HepG2 (cell line): ENCODE results near the gene SWI5. TPM values are rescaled to one million over a fixed set of nuclear protein-coding genes. Genes with fewer than 3 reads are reported as not detected.

ENCODE experiments used
- ASH2L ChIP-seq: fragments of 300-600, 200-600 bp; sonication (generic); IDR thresholded peaks from 2 replicates; pipeline ENCODE4 v1.7.0; 2017; ENCODE audit warnings: low read depth, mild to moderate bottlenecking, moderate library complexity, mixed read lengths, low read length; ENCODE audit not compliant: insufficient read length
- HDAC2 ChIP-seq: sonication (generic); formaldehyde crosslinking; IDR thresholded peaks from 2 replicates; pipeline ENCODE4 v1.4.0; 2020; ENCODE audit warnings: missing genetic modification reagents
- HNF4A ChIP-seq: sonication (generic); formaldehyde crosslinking; IDR thresholded peaks from 2 replicates; pipeline ENCODE4 v1.4.0; 2020; ENCODE audit warnings: missing genetic modification reagents
- MAZ ChIP-seq, 2 experiments: sonication (generic) in 1 of 2; formaldehyde crosslinking in 1 of 2; IDR thresholded peaks; 2 replicates each; pipeline versions ENCODE4 v1.5.0 to v1.6.1; 2012 to 2020; ENCODE audit warnings: low read depth in 2 of 2, mild to moderate bottlenecking in 2 of 2, borderline replicate concordance in 1 of 2, improper control_type of control experiment in 1 of 2, low read length in 1 of 2, missing genetic modification reagents in 1 of 2, moderate library complexity in 1 of 2
- ONECUT2 ChIP-seq: sonication (generic); formaldehyde crosslinking; IDR thresholded peaks from 2 replicates; pipeline ENCODE4 v1.4.0; 2020; ENCODE audit warnings: missing genetic modification reagents
- RXRA ChIP-seq: sonication (generic); formaldehyde crosslinking; IDR thresholded peaks from 2 replicates; pipeline ENCODE4 v1.5.1; 2020; ENCODE audit warnings: missing genetic modification reagents
- SAP130 ChIP-seq: IDR thresholded peaks from 2 replicates; pipeline ENCODE4 v1.6.1; 2016; ENCODE audit warnings: low read depth
- SMAD3 ChIP-seq: sonication (generic); formaldehyde crosslinking; IDR thresholded peaks from 2 replicates; pipeline ENCODE4 v1.4.0; 2020; ENCODE audit warnings: missing genetic modification reagents
- SP5 ChIP-seq: IDR thresholded peaks from 2 replicates; pipeline ENCODE4 v1.6.1; 2016; ENCODE audit warnings: low read depth, borderline replicate concordance
- TBX3 ChIP-seq: fragments of 450-650 bp; IDR thresholded peaks from 2 replicates; pipeline ENCODE4 v1.6.1; 2017; ENCODE audit warnings: antibody characterized with exemption, mild to moderate bottlenecking, inconsistent platforms, borderline replicate concordance
- THAP11 ChIP-seq: IDR thresholded peaks from 2 replicates; pipeline ENCODE4 v1.6.1; 2016; ENCODE audit warnings: missing biosample characterization, missing genetic modification reagents
- YY1 ChIP-seq: IDR thresholded peaks from 2 replicates; pipeline ENCODE4 v1.6.1; 2011; ENCODE audit warnings: low read length, low read depth, moderate library complexity, mild to moderate bottlenecking; ENCODE audit not compliant: insufficient read depth, insufficient replicate concordance
- ZFX ChIP-seq: sonication (generic); formaldehyde crosslinking; IDR thresholded peaks from 2 replicates; pipeline ENCODE4 v1.4.0; 2020; ENCODE audit warnings: mild to moderate bottlenecking, low read depth, missing genetic modification reagents, moderate library complexity
- ZFY ChIP-seq: sonication (generic); formaldehyde crosslinking; IDR thresholded peaks from 2 replicates; pipeline ENCODE4 v1.4.0; 2020; ENCODE audit warnings: missing genetic modification reagents
- ZKSCAN1 ChIP-seq: fragments of 150-350 bp; IDR thresholded peaks from 2 replicates; pipeline ENCODE4 v1.6.1; 2014; ENCODE audit warnings: low read length
- ZNF101 ChIP-seq: sonication (generic); formaldehyde crosslinking; IDR thresholded peaks from 2 replicates; pipeline ENCODE4 v1.4.0; 2020; ENCODE audit warnings: mild to moderate bottlenecking, low read depth, missing genetic modification reagents, borderline replicate concordance
- ZNF33B ChIP-seq: sonication (generic); formaldehyde crosslinking; IDR thresholded peaks from 2 replicates; pipeline ENCODE4 v1.5.1; 2020; ENCODE audit warnings: mild to moderate bottlenecking, missing genetic modification reagents
- ZNF382 ChIP-seq: sonication (generic); formaldehyde crosslinking; IDR thresholded peaks from 2 replicates; pipeline ENCODE4 v1.5.0; 2020; ENCODE audit warnings: missing genetic modification reagents, mild to moderate bottlenecking, borderline replicate concordance
- ZNF546 ChIP-seq: sonication (generic); formaldehyde crosslinking; conservative IDR thresholded peaks from 2 replicates; pipeline ENCODE4 v1.8.1; 2023; ENCODE audit warnings: mild to moderate bottlenecking, missing genetic modification reagents
- polyA plus RNA-seq, 8 experiments: library from polyadenylated mRNA; depleted of rRNA in 3 of 8; stranded (reverse) in 7 of 8; unstranded in 1 of 8; fragments of >200 nt; fragmentation: Illumina TruSeq in 4 of 8; extraction: Trizol in 4 of 8; gene quantifications; 2 replicates each; pipeline versions ENCODE4 v1.2.1 to v1.2.3, GENCODE V29; 2011 to 2016; ENCODE audit warnings: low read depth in 4 of 8, missing spikeins in 1 of 8, mixed read lengths in 1 of 8; ENCODE audit not compliant: insufficient read depth in 1 of 8
- total RNA-seq, 5 experiments: library from RNA; depleted of rRNA; stranded (reverse); fragments of >200 nt; fragmentation: Illumina TruSeq; extraction: Trizol; gene quantifications; 2 replicates each; pipeline ENCODE4 v1.2.3, GENCODE V29; 2016; ENCODE audit warnings: low read depth in 1 of 5
- TF ChIP-seq, protein P1 (sequence below): sonication (generic); formaldehyde crosslinking; IDR thresholded peaks from 2 replicates; pipeline ENCODE4 v1.4.0; 2020; ENCODE audit warnings: missing genetic modification reagents
- TF ChIP-seq, protein P2 (sequence below): sonication (generic); formaldehyde crosslinking; IDR thresholded peaks from 2 replicates; pipeline ENCODE4 v1.9.0; 2022; ENCODE audit warnings: low read depth, missing genetic modification reagents

SWI5 gene
- total and polyA plus RNA-seq, 2 of the 13 experiments (the other 11 are each of a cell fraction or from before 2014, with no cell fraction given): 39.2 to 41.0 TPM

DNA sequence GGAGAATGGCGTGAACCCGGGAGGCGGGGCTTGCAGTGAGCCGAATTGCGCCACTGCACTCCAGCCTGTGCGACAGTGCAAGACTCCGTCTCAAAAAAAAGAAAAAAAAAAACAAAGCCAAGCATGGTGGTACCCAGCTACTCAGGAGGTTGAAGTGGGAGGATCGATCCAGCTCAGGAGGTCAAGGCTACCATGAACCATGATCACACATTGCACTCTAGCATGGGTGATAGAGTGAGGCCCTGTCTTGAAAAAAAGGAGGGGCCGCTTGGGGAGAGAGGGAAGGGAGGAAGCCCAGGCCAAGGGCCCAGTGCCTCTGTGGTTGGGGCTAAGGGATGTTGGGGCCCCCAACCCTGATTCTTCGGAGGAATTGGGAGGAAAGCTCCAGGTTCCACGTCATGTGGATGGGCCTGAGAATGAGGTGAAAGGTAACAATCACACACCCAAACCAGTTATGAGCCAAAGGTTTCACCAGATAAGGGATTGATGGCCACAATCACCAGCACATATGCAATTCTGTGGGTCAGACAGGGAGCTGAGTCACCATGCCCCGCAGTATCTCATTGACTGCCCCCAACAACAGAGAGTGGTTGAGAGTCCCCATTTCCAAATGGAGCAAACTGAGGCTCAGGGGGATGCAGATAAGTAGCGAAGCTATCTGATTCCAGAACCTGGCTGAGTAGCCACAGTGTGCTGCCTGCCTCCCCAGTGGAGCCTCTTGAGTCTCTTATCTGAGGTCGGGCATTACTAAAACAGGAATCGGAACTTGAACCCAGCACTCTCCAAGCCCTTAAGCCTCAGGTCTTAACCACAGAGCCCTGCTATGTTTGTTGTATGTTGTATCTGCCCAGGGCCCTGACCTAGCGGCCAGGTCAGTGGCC, 20.5 kb downstream of the SWI5 start (continued):
- 0 out of 2 replicates have a peak, but pooled peaks have one; percentile 8 for TF ChIP-seq TBX3
- peak; percentile 37; the same call in 1 of the 2 replicates for TF ChIP-seq ZNF33B
- TF ChIP-seq SP5 (CRISPR knock-in tag): peak; percentile 32; the same call in 1 of the 2 replicates
- TF ChIP-seq ZNF101: no peak
- TF ChIP-seq YY1: no peak
- TF ChIP-seq, protein P1, sequence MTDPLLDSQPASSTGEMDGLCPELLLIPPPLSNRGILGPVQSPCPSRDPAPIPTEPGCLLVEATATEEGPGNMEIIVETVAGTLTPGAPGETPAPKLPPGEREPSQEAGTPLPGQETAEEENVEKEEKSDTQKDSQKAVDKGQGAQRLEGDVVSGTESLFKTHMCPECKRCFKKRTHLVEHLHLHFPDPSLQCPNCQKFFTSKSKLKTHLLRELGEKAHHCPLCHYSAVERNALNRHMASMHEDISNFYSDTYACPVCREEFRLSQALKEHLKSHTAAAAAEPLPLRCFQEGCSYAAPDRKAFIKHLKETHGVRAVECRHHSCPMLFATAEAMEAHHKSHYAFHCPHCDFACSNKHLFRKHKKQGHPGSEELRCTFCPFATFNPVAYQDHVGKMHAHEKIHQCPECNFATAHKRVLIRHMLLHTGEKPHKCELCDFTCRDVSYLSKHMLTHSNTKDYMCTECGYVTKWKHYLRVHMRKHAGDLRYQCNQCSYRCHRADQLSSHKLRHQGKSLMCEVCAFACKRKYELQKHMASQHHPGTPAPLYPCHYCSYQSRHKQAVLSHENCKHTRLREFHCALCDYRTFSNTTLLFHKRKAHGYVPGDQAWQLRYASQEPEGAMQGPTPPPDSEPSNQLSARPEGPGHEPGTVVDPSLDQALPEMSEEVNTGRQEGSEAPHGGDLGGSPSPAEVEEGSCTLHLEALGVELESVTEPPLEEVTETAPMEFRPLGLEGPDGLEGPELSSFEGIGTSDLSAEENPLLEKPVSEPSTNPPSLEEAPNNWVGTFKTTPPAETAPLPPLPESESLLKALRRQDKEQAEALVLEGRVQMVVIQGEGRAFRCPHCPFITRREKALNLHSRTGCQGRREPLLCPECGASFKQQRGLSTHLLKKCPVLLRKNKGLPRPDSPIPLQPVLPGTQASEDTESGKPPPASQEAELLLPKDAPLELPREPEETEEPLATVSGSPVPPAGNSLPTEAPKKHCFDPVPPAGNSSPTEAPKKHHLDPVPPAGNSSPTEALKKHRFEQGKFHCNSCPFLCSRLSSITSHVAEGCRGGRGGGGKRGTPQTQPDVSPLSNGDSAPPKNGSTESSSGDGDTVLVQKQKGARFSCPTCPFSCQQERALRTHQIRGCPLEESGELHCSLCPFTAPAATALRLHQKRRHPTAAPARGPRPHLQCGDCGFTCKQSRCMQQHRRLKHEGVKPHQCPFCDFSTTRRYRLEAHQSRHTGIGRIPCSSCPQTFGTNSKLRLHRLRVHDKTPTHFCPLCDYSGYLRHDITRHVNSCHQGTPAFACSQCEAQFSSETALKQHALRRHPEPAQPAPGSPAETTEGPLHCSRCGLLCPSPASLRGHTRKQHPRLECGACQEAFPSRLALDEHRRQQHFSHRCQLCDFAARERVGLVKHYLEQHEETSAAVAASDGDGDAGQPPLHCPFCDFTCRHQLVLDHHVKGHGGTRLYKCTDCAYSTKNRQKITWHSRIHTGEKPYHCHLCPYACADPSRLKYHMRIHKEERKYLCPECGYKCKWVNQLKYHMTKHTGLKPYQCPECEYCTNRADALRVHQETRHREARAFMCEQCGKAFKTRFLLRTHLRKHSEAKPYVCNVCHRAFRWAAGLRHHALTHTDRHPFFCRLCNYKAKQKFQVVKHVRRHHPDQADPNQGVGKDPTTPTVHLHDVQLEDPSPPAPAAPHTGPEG (CRISPR knock-in tag): peak; percentile 20; the same call in 1 of the 2 replicates
- TF ChIP-seq ZNF382 (CRISPR knock-in tag): no peak
- 0 out of 2 replicates have a peak, but pooled peaks have one; percentile 10 for TF ChIP-seq SMAD3 (CRISPR knock-in tag)
- TF ChIP-seq RXRA (CRISPR knock-in tag): peak; percentile 59; the same call in 1 of the 2 replicates
- peak; percentile 83 for TF ChIP-seq ONECUT2 (CRISPR knock-in tag)
- TF ChIP-seq ZFX (CRISPR knock-in tag): 0 out of 2 replicates have a peak, but pooled peaks have one; percentile 4
- TF ChIP-seq SAP130 (CRISPR knock-in tag): peak; percentile 27
- TF ChIP-seq THAP11 (CRISPR knock-in tag): peak; percentile 62; the same call in 1 of the 2 replicates
- peak; percentile 57; the same call in 1 of the 2 replicates for TF ChIP-seq HDAC2 (CRISPR knock-in tag)
- TF ChIP-seq ZKSCAN1: no peak
- TF ChIP-seq, protein P2, sequence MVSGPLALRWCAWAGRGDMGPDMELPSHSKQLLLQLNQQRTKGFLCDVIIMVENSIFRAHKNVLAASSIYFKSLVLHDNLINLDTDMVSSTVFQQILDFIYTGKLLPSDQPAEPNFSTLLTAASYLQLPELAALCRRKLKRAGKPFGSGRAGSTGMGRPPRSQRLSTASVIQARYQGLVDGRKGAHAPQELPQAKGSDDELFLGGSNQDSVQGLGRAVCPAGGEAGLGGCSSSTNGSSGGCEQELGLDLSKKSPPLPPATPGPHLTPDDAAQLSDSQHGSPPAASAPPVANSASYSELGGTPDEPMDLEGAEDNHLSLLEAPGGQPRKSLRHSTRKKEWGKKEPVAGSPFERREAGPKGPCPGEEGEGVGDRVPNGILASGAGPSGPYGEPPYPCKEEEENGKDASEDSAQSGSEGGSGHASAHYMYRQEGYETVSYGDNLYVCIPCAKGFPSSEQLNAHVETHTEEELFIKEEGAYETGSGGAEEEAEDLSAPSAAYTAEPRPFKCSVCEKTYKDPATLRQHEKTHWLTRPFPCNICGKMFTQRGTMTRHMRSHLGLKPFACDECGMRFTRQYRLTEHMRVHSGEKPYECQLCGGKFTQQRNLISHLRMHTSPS (CRISPR knock-in tag): no peak
- TF ChIP-seq ASH2L: peak; percentile 45
- 0 out of 2 replicates have a peak, but pooled peaks have one; percentile 33 for TF ChIP-seq ZNF546 (CRISPR knock-in tag)
- peak; percentile 64; the same call in 1 of the 2 replicates for TF ChIP-seq HNF4A (CRISPR knock-in tag)
- TF ChIP-seq ZFY: peak; percentile 17; the same call in 1 of the 2 replicates
- no peak for TF ChIP-seq MAZ (IDR thresholded peaks at IDR 0.05; ENCODE audit: borderline replicate concordance, low read depth, low read length)
- TF ChIP-seq MAZ (CRISPR knock-in tag; IDR thresholded peaks at IDR 0.05; ENCODE audit: low read depth): peak; percentile 6; the same call in 1 of the 2 replicates
